Choroid plexus epithelial cell (primary cell): Measurements from ENCODE around the gene TLCD3A.
"Not testable (repeated sequence)": the region's sequence is repeated elsewhere in the genome, so short reads cannot be mapped to it uniquely, and the experiment has no call there.

Experiments
- DNase-seq: peaks from one replicate; pipeline ENCODE4 v3.0.0-alpha.2; 2010; ENCODE audit warnings: low read depth
- H3K4me3 ChIP-seq: 2 replicates; pipeline ENCODE4 v1.5.1; 2011; ENCODE audit warnings: low read depth, mild to moderate bottlenecking, control low read depth, low read length, moderate library complexity
- TF ChIP-seq, protein P1 (sequence below): conservative IDR thresholded peaks from 2 replicates; pipeline ENCODE4 v1.5.1; 2011; ENCODE audit warnings: low read depth, mild to moderate bottlenecking, control low read depth, inconsistent platforms, low read length, moderate library complexity

Gene TLCD3A

DNA sequence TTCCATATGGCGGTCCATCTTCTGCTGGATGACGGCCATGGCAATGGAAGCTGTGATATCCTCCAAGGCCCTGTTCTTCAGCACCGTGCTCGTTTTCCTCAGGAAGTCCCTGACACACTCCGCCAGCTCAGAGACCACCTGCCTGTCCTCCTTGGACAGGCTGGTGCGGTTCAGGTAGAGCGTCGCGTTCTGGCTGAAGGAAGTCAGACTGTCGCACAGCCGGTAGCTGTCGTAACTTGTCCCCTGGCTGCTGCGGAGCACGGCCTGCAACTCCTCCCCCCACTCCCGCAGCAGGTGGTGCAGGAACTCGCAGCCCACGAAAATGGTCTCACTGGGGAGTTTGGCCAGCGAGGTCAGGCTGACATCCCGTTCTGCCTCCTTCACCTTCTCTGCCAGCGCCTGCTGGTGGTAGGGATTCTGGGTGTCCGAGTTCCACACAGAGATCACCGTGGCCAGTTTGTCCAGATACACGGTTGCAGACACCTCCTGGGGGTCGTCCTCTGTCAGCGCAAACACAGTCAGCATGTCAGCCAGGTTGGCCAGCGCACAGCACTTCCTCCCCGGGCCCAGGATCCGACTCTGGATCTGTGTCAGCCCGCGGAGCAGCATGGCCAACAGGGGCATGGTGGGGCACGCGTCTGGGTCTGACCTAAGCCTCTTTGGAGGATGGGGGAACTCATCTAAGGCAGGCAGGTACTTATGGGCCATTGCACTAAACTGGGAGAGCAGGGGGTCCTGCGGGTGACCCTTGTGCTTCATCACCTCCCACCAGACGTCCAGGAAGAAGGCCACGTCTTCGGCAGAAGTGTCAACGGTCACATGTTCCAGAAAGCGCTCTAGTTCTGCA lies 14.6 kb downstream of the TLCD3A start:
- DNase-seq = no peak
- TF ChIP-seq, protein P1, sequence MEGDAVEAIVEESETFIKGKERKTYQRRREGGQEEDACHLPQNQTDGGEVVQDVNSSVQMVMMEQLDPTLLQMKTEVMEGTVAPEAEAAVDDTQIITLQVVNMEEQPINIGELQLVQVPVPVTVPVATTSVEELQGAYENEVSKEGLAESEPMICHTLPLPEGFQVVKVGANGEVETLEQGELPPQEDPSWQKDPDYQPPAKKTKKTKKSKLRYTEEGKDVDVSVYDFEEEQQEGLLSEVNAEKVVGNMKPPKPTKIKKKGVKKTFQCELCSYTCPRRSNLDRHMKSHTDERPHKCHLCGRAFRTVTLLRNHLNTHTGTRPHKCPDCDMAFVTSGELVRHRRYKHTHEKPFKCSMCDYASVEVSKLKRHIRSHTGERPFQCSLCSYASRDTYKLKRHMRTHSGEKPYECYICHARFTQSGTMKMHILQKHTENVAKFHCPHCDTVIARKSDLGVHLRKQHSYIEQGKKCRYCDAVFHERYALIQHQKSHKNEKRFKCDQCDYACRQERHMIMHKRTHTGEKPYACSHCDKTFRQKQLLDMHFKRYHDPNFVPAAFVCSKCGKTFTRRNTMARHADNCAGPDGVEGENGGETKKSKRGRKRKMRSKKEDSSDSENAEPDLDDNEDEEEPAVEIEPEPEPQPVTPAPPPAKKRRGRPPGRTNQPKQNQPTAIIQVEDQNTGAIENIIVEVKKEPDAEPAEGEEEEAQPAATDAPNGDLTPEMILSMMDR = no peak
- H3K4me3 ChIP-seq = no peak overlapping the region

DNA sequence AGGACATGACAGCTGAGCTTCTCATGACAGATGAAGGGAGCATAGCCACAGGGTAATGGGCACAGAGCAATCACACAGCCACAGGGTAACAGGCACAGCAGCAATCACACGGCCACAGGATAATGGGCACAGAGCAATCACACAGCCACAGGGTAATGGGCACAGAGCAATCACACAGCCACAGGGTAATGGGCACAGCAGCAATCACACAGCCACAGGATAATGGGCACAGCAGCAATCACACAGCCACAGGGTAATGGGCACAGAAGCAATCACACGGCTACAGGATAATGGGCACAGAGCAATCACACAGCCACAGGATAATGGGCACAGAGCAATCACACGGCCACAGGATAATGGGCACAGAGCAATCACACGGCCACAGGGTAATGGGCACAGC lies 16.2 kb downstream of the TLCD3A start:
- DNase-seq, H3K4me3 ChIP-seq: not testable (repeated sequence)

DNA sequence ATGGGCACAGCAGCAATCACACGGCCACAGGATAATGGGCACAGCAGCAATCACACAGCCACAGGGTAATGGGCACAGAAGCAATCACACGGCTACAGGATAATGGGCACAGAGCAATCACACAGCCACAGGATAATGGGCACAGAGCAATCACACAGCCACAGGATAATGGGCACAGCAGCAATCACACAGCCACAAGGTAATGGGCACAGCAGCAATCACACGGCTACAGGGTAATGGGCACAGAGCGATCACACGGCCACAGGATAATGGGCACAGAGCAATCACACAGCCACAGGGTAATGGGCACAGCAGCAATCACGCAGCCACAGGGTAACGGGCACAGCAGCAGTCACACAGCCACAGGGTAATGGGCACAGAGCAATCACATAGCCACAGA lies 17.0 kb downstream of the TLCD3A start:
- not testable (repeated sequence) for H3K4me3 ChIP-seq, DNase-seq

DNA sequence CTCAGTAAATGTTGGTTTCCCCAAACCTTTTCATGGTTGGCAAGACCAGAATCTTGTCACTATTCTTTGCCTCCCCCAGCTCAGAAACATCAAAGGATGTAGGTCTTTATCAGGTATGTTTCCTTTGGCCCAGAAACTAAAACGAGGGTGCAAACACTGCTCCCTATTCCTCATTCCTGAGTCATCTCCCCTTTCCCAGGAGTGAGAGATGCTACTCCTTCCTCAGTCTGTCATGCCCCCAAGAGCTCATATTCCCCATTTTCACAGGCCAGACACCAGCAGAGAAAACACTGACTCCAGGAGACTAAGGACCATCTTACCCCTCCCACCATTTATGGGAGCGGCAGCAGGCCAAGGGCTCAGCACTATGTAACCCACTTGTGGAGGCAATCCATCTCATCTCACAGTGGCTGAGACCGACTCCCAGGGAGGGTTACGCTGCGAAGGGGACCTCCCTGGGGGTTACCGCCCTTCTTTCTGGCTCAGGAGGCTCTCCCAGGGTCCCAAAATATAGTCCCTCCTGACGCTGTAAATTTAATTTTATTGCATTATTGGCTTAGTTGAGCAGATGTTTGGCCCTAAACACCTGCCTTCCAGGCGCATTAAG lies 18.1 kb downstream of the TLCD3A start:
- no peak overlapping the region for H3K4me3 ChIP-seq
- DNase-seq = no peak
- TF ChIP-seq, protein P1 = no peak

DNA sequence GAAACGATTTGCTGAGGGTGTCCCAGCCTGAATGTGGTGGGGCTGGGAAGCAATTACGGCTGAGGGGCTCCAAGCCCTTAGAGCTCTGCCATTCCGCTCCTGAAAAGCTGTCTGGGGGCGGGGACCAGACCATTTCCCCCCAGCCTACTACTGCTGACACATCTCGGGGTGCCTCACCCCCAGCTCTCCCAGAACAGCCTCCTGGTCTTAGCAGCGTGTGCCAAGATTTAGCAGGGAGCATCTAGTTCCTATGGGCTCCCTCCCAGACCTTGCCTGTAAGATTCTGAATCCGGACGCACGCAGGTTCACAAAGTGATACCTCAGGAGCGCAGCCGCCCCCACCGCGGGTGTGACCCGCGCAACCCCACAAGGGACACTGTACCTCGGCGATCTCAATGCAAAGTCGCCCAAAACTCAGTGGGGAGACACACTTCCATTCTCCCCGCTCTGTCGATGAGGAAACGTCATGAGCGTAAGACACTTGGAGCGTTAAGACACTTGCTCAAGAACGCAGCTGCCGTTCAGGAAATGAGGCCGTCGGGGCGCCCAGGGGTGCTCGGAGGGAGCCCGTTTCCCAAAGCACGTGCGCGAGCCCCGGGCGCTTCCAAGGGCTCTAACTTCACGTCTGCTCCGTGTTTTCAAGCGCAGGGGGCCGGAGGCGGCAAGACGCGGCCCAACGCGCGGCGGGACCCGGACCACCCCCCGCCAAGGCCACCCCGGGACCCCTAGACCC lies 19.0 kb downstream of the TLCD3A start:
- TF ChIP-seq, protein P1 = no peak
- peak; percentile 52 for DNase-seq
- peak overlapping the region; percentile 75 for H3K4me3 ChIP-seq

DNA sequence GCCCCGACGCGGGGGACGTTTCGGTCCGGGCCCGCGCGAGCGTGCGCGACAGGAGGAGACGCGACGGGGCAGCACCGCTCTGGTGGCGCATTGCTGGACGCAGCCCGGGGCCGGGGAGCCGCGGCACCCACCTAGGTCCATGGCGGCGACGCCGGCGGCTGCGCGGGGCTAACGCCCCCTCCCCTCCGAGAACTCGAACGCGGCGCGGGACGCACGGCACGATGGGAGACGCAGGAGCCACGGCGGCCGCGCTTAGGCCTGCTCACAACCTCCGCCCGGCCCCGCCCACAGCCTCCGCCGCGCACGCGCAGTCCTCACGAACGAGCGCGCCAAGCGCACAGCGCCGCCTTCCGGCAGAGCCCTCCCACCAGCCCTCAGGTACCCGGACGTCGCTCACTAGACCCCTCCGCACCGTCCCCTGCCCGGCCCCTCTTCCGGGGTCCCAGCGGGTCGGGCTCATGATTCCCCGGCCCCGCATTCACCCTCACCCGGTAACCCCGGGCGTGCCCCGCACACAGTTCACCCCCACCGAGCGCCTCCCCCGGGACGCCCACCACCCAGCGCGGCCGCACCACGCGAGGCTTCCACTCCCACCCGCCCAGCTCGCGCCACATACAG lies 19.7 kb downstream of the TLCD3A start, which contains the start of gene GEMIN4:
Gene GEMIN4 (minus strand): TSS at position 263 of the 618 bp plus-strand sequence. CDS start 122 bp downstream, at position 141.
- H3K4me3 ChIP-seq = peak within 1 kb of the TSS; percentile 75
- DNase-seq = peak; percentile 90
- TF ChIP-seq, protein P1 = peak; percentile 80

DNA sequence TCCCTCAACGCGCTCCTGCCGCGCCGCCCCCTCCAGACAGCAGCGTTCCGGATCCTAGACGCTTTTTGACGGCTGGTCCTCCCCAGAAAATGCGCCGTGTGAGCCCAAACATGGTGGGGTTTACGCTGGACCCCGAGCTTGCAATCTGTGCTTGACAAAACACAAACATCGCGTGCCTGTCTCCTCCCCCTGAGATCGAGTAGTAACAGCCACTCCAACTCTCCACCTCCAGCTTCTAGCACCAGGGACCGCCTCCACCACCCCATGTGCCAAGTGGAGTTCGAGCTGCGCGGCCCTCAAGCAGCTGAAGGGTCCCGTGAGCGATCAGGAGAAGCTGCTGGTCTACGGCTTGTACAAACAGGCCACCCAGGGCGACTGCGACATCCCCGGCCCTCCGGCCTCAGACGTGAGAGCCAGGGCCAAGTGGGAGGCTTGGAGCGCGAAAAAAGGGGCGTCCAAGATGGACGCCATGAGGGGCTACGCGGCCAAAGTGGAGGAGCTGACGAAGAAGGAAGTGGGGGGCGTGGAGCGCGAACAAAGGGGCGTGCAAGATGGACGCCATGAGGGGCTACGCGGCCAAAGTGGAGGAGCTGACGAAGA lies 20.3 kb downstream of the TLCD3A start:
- DNase-seq = peak; percentile 80
- TF ChIP-seq, protein P1 = no peak

More for the DNA sequence above, 20.3 kb downstream of the TLCD3A start:
- H3K4me3 ChIP-seq = peak overlapping the region; percentile 75
